Panc1 (cell line): ENCODE results near the gene RB1. TPM values are rescaled to one million over a fixed set of nuclear protein-coding genes. Genes with fewer than 3 reads are reported as not detected.

ENCODE experiments used
- ATAC-seq: fragments of 200-7000 bp; cut with Tn5 transposase; 2 replicates; pipeline ENCODE4 v1.9.1; 2020; ENCODE audit warnings: mild to moderate bottlenecking, moderate library complexity
- BruUV-seq: library from RNA; stranded (reverse); fragments of 400-500 nt; replicated peaks from 2 replicates; lab custom pipeline; 2021; lab: Mats Ljungman, UMichigan
- CTCF ChIA-PET: fragments of 300-600 bp; sonication (Branson Sonifier 250); formaldehyde crosslinking; loops from one replicate; lab custom pipeline; 2022; ENCODE audit warnings: antibody characterized with exemption; lab: Charles Lee
- POLR2A ChIA-PET: fragments of 300-600 bp; sonication (Branson Sonifier 250); formaldehyde crosslinking; loops from one replicate; lab custom pipeline; 2022; ENCODE audit warnings: antibody characterized with exemption; lab: Charles Lee
- DNase-seq: peaks from one replicate; pipeline ENCODE4 v3.0.0-alpha.2; 2010; ENCODE audit warnings: low read depth, low spot score
- H3K27ac ChIP-seq: 2 replicates; pipeline ENCODE4 v1.5.1; 2011; ENCODE audit warnings: mild to moderate bottlenecking, low read length, inconsistent platforms
- H3K27me3 ChIP-seq: fragments of 200-500 bp; sonication (Bioruptor generic); 2 replicates; pipeline ENCODE4 v1.6.0; 2014; ENCODE audit warnings: low read length, inconsistent platforms; ENCODE audit not compliant: control insufficient read depth, insufficient read depth
- H3K36me3 ChIP-seq: fragments of 200-500 bp; sonication (Bioruptor generic); 2 replicates; pipeline ENCODE4 v1.5.1; 2014; ENCODE audit warnings: inconsistent platforms, mild to moderate bottlenecking, low read length, moderate library complexity; ENCODE audit not compliant: control insufficient read depth, insufficient read depth
- H3K4me1 ChIP-seq: 2 replicates; pipeline ENCODE4 v1.5.1; 2011; ENCODE audit warnings: inconsistent platforms, mild to moderate bottlenecking, low read length, moderate library complexity; ENCODE audit not compliant: control insufficient read depth, insufficient read depth
- H3K4me3 ChIP-seq, 2 experiments: 2 replicates each; pipeline ENCODE4 v1.5.1; 2011 to 2012; ENCODE audit warnings: low read depth in 2 of 2, low read length in 2 of 2, mild to moderate bottlenecking in 2 of 2, inconsistent platforms in 1 of 2, moderate library complexity in 1 of 2
- H3K9me3 ChIP-seq: fragments of 200-500 bp; sonication (Bioruptor generic); 2 replicates; pipeline ENCODE4 v1.5.1; 2014; ENCODE audit warnings: low read depth, mild to moderate bottlenecking, inconsistent platforms, low read length, moderate library complexity; ENCODE audit not compliant: control insufficient read depth, insufficient read depth
- CTCF ChIP-seq: fragments of 450-650 bp; IDR thresholded peaks from 2 replicates; pipeline ENCODE4 v1.5.1; 2017; ENCODE audit warnings: mild to moderate bottlenecking
- POLR2AphosphoS5 ChIP-seq: IDR thresholded peaks from 2 replicates; pipeline ENCODE4 v1.6.1; 2012; ENCODE audit warnings: mild to moderate bottlenecking, low read depth, low read length, moderate library complexity
- REST ChIP-seq, 2 experiments: IDR thresholded peaks; 2 replicates each; pipeline ENCODE4 v1.6.1; 2011 to 2012; ENCODE audit warnings: low read depth in 2 of 2, control low read depth in 1 of 2, low read length in 1 of 2, mild to moderate bottlenecking in 1 of 2, moderate library complexity in 1 of 2; ENCODE audit not compliant: insufficient read depth in 1 of 2
- SIN3A ChIP-seq: IDR thresholded peaks from 2 replicates; pipeline ENCODE4 v1.6.1; 2012; ENCODE audit warnings: low read depth, mild to moderate bottlenecking, low read length, moderate library complexity, borderline replicate concordance; ENCODE audit not compliant: insufficient read depth
- TCF7L2 ChIP-seq: IDR thresholded peaks from 2 replicates; pipeline ENCODE4 v1.6.1; 2011; ENCODE audit warnings: mild to moderate bottlenecking, low read depth, low read length, inconsistent platforms
- in situ Hi-C: cut with HindIII; loops from 2 replicates; pipeline ENCODE4 v1.10.0; 2016; ENCODE audit warnings: low sequenced_read_pairs, low pct_unique_long_range_greater_than_20kb
- intact Hi-C: fragments of 100-400 bp; cut with micrococcal nuclease; formaldehyde crosslinking; loops from one replicate; pipeline ENCODE4 v1.10.0; 2022; ENCODE audit not compliant: unreplicated experiment
- total RNA-seq: library from RNA; stranded (reverse); gene quantifications from one replicate; pipeline ENCODE4 v1.2.1, GENCODE V29; 2021; ENCODE audit not compliant: unreplicated experiment

Gene RB1
- total RNA-seq, 1 experiment from 2014 or later, result 36.0 TPM

- no TSS peak for BruUV-seq
- ChIA-PET CTCF (no interaction called here), POLR2A (no interaction called here)
- DNase-seq (no peak), ATAC-seq (no peak)
- Histone ChIP-seq H3K27me3 (no peaks in the 10 kb centered on the region), H3K4me3 (no peak overlapping the region), H3K27ac (no peak overlapping the region), H3K4me1 (no peaks in the 10 kb centered on the region), H3K9me3 (no peaks in the 10 kb centered on the region), H3K36me3 (no peaks in the 10 kb centered on the region; the same call in 1 of the 2 replicates)
- TF ChIP-seq TCF7L2, result no peak
- TF ChIP-seq REST (IDR thresholded peaks at IDR 0.05; ENCODE audit: insufficient read depth in 1 of 2, low read depth in 2 of 2, low read length in 1 of 2), result no peak
- TF ChIP-seq POLR2AphosphoS5, result no peak
- TF ChIP-seq SIN3A, result no peak
- TF ChIP-seq CTCF, result no peak
- in situ Hi-C loops, result no loop called here
- intact Hi-C loops, result no loop called here
Measured at GRCh38 chr13:48476215-48476614, 172.7 kb downstream of the RB1 start.

- CTCF ChIA-PET, result no interaction called here
- intact Hi-C loops (no loop called here), in situ Hi-C loops (no loop called here)
- ATAC-seq (no peak), DNase-seq (no peak)
- BruUV-seq, result no TSS peak
- POLR2A ChIA-PET, result no interaction called here
- no peak overlapping the region for H3K27ac ChIP-seq
- no peaks in the 10 kb centered on the region for H3K9me3 ChIP-seq
- H3K27me3 ChIP-seq, result no peaks in the 10 kb centered on the region
- H3K36me3 ChIP-seq, result no peaks in the 10 kb centered on the region; the same call in 1 of the 2 replicates
- no peak for TF ChIP-seq REST (IDR thresholded peaks at IDR 0.05; ENCODE audit: insufficient read depth in 1 of 2, low read depth in 2 of 2, low read length in 1 of 2)
- no peak for TF ChIP-seq TCF7L2
- no peak for TF ChIP-seq CTCF
- no peak for TF ChIP-seq SIN3A
- no peak for TF ChIP-seq POLR2AphosphoS5
- no peak overlapping the region for H3K4me3 ChIP-seq
- no peaks in the 10 kb centered on the region for H3K4me1 ChIP-seq
Measured at GRCh38 chr13:48476686-48477085, 173.1 kb downstream of the RB1 start.
